ENCODE measurements around the gene ADH4.
"Not testable (repeated sequence)": the region's sequence is repeated elsewhere in the genome, so short reads cannot be mapped to it uniquely, and the experiment has no call there.

ADH4 gene

GRCh38 chr4:99144070-99144469 lies at the start of gene ADH4:
Gene ADH4, minus strand, starts transcription at chr4:99144297. Its CDS starts 75 bp downstream, at chr4:99144222.
- DNase-seq (ENCODE audit: low read depth), result no peak

GRCh38 chr4:99190336-99190735 lies 46.2 kb upstream of the ADH4 start:
- DNase-seq (ENCODE audit: low read depth), result no peak

- DNase-seq (ENCODE audit: low read depth), result not testable (repeated sequence)
These were observed 45.8 kb upstream of the ADH4 start for GRCh38 chr4:99189900-99190299.

- DNase-seq (ENCODE audit: low read depth), result no peak
These were observed 41.9 kb upstream of the ADH4 start for GRCh38 chr4:99186029-99186428.

GRCh38 chr4:99185581-99185980 lies 41.5 kb upstream of the ADH4 start:
- DNase-seq (ENCODE audit: low read depth), result no peak

GRCh38 chr4:99180382-99181070 lies 36.4 kb upstream of the ADH4 start:
- DNase-seq (ENCODE audit: low read depth), result peak; percentile 51

GRCh38 chr4:99179626-99180025 lies 35.5 kb upstream of the ADH4 start:
- no peak for DNase-seq (ENCODE audit: low read depth)

GRCh38 chr4:99179178-99179577 lies 35.1 kb upstream of the ADH4 start:
- DNase-seq (ENCODE audit: low read depth), result no peak

GRCh38 chr4:99166544-99166943 lies 22.4 kb upstream of the ADH4 start:
- DNase-seq (ENCODE audit: low read depth), result no peak

GRCh38 chr4:99165978-99166377 lies 21.9 kb upstream of the ADH4 start:
- DNase-seq (ENCODE audit: low read depth), result no peak

GRCh38 chr4:99161373-99162099 lies 17.4 kb upstream of the ADH4 start:
- no peak for DNase-seq (ENCODE audit: low read depth)

- DNase-seq (ENCODE audit: low read depth), result no peak
These were observed 15.6 kb upstream of the ADH4 start for GRCh38 chr4:99159699-99160098.

- no peak for DNase-seq (ENCODE audit: low read depth)
These were observed 13.4 kb upstream of the ADH4 start for GRCh38 chr4:99157478-99157935.

GRCh38 chr4:99156992-99157391 lies 12.9 kb upstream of the ADH4 start:
- DNase-seq (ENCODE audit: low read depth), result no peak

- no peak for DNase-seq (ENCODE audit: low read depth)
These were observed 10.7 kb upstream of the ADH4 start for GRCh38 chr4:99154658-99155342.

- DNase-seq (ENCODE audit: low read depth), result no peak
These were observed 7.9 kb upstream of the ADH4 start for GRCh38 chr4:99151995-99152394.

GRCh38 chr4:99151452-99151851 lies 7.4 kb upstream of the ADH4 start:
- DNase-seq (ENCODE audit: low read depth), result no peak

- no peak for DNase-seq (ENCODE audit: low read depth)
These were observed 5.4 kb upstream of the ADH4 start for GRCh38 chr4:99149426-99150019.

GRCh38 chr4:99148550-99148949 lies 4.5 kb upstream of the ADH4 start:
- DNase-seq (ENCODE audit: low read depth), result no peak

GRCh38 chr4:99144587-99144986 lies 490 bp upstream of the ADH4 start:
- DNase-seq (ENCODE audit: low read depth), result no peak

- no peak for DNase-seq (ENCODE audit: low read depth)
These were observed 7.8 kb downstream of the ADH4 start for GRCh38 chr4:99136329-99136728.

GRCh38 chr4:99135541-99136162 lies 8.4 kb downstream of the ADH4 start:
- DNase-seq (ENCODE audit: low read depth), result no peak
